GM12878 (cell line): Measurements from ENCODE around the gene PHAF1. TPM values are rescaled to one million over a fixed set of nuclear protein-coding genes. Genes with fewer than 3 reads are reported as not detected.

Source experiments
- BACH1 ChIP-seq: fragments of 450-650 bp; IDR thresholded peaks from 2 replicates; pipeline ENCODE4 v1.6.1; 2017; ENCODE audit warnings: mild to moderate bottlenecking, borderline replicate concordance
- HDGF ChIP-seq: fragments of 450-650 bp; IDR thresholded peaks from 2 replicates; pipeline ENCODE4 v1.6.1; 2016; ENCODE audit warnings: antibody characterized with exemption
- MEF2B ChIP-seq: fragments of 450-650 bp; IDR thresholded peaks from 2 replicates; pipeline ENCODE4 v1.6.1; 2018; ENCODE audit warnings: mild to moderate bottlenecking, moderate library complexity; ENCODE audit not compliant: partially characterized antibody, poor library complexity, severe bottlenecking
- NBN ChIP-seq: fragments of 450-650 bp; IDR thresholded peaks from 2 replicates; pipeline ENCODE4 v1.6.1; 2016
- NKRF ChIP-seq: fragments of 450-650 bp; conservative IDR thresholded peaks from 2 replicates; pipeline ENCODE4 v1.6.1; 2017; ENCODE audit warnings: mild to moderate bottlenecking, moderate library complexity
- STAT3 ChIP-seq: IDR thresholded peaks from 2 replicates; pipeline ENCODE4 v1.6.1; 2011; ENCODE audit warnings: low read depth, low read length, improper control_type of control experiment
- TCF12 ChIP-seq: IDR thresholded peaks from 2 replicates; pipeline ENCODE4 v1.6.1; 2011; ENCODE audit warnings: low read depth, mild to moderate bottlenecking, low read length
- ZBTB11 ChIP-seq: fragments of 450-650 bp; formaldehyde crosslinking; IDR thresholded peaks from 2 replicates; pipeline ENCODE4 v1.5.0; 2022; ENCODE audit warnings: mild to moderate bottlenecking, missing genetic modification characterization
- ZNF217 ChIP-seq: fragments of 450-650 bp; IDR thresholded peaks from 2 replicates; pipeline ENCODE4 v1.6.1; 2017; ENCODE audit warnings: antibody characterized with exemption, mild to moderate bottlenecking
- polyA plus RNA-seq, 11 experiments: library from polyadenylated mRNA; depleted of rRNA in 4 of 11; unstranded in 6 of 11; stranded (reverse) in 5 of 11; fragments of >200 nt; fragmentation: Nextera tagmentation in 4 of 11; fragmentation: Illumina TruSeq in 1 of 11; extraction: Ambion mirVana in 4 of 11; extraction: Trizol in 1 of 11; gene quantifications; 1 replicate in 1 of 11; 2 replicates in 10 of 11; pipeline versions ENCODE4 v1.2.1 to v1.2.3, GENCODE V29; 2011 to 2016; ENCODE audit warnings: inconsistent platforms in 2 of 11, missing spikeins in 2 of 11, low read depth in 1 of 11
- total RNA-seq, 4 experiments: library from RNA; depleted of rRNA in 3 of 4; stranded (reverse); fragments of >200 nt in 3 of 4; fragmentation: Illumina TruSeq in 1 of 4; extraction: Trizol in 1 of 4; gene quantifications; 2 replicates each; pipeline versions ENCODE4 v1.2.1 to v1.2.3, GENCODE V29; 2013 to 2021

The PHAF1 gene
- total and polyA plus RNA-seq, 10 of the 15 experiments (the other 5 are each of a cell fraction or from before 2014, with no cell fraction given): 4.5 to 20.9 (median 14.9) TPM

GRCh38 chr16:67154578-67155294 lies 45.0 kb downstream of the PHAF1 start (continued):
- TF ChIP-seq STAT3: no peak
- no peak for TF ChIP-seq NKRF
- no peak for TF ChIP-seq HDGF
- no peak for TF ChIP-seq TCF12
- no peak for TF ChIP-seq NBN
- TF ChIP-seq MEF2B: no peak
- no peak for TF ChIP-seq BACH1
- TF ChIP-seq ZBTB11: no peak
- TF ChIP-seq ZNF217: no peak
